Measurements from ENCODE around the gene KLHL6.
"Not testable (repeated sequence)": the region's sequence is repeated elsewhere in the genome, so short reads cannot be mapped to it uniquely, and the experiment has no call there.

KLHL6 gene

GRCh38 chr3:183484431-183485075 lies 71.0 kb downstream of the KLHL6 start:
- DNase-seq, result no peak

GRCh38 chr3:183481582-183481981 lies 73.9 kb downstream of the KLHL6 start:
- no peak for DNase-seq

DNA sequence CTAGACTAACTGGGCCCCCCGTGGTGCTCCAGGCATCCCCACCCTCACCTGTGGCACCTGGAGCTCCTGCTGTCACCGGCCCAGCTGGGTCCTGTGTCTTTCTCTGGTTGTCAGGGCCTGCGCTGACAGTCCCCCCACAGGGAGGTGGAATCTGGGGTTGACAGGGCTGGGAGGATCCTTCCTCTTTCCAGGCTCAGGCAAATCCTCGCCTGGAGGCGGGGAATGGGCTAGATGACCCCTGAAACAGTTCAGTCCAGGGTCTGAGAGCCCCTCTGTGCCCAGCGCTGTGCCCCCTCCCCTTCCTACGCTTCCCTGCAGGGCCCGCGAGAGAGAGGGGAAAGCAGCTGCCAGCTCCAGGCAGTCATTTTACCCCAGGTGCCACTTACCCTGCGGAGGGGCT lies 77.0 kb downstream of the KLHL6 start:
- no peak for DNase-seq

DNA sequence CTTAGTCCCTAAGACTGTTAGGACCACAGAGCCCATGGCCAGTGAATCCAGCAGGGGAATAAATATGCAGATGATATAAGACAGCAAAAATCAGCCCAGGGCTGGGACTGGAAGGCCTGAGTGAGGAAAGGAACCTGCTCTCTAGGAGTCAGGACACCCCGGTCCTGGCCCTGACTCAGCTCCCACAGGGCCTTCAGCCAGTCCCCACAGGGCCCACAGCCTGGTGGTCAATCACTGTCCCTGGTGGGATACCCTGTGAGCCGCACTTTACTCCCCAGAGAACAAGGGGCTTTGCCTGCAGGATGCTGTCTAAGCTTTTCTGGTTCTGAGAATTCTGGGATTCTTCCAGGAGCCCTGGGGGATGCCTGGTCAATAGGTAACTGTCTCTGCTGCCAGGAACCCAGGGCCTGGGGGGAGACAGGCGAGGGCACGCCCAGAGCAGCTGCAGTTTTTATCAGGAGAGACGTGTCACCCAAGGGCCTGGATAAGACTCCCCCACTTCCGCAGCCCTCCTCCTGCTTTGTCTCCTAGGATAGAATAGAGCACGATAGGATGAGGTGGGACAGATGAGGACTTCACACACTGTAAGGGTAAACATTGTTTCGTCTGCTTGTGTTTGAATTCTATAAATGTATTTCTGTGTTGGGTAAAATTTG lies 77.6 kb downstream of the KLHL6 start:
- DNase-seq, result no peak

- DNase-seq, result not testable (repeated sequence)
Measured at GRCh38 chr3:183475764-183476162, 79.7 kb downstream of the KLHL6 start.

DNA sequence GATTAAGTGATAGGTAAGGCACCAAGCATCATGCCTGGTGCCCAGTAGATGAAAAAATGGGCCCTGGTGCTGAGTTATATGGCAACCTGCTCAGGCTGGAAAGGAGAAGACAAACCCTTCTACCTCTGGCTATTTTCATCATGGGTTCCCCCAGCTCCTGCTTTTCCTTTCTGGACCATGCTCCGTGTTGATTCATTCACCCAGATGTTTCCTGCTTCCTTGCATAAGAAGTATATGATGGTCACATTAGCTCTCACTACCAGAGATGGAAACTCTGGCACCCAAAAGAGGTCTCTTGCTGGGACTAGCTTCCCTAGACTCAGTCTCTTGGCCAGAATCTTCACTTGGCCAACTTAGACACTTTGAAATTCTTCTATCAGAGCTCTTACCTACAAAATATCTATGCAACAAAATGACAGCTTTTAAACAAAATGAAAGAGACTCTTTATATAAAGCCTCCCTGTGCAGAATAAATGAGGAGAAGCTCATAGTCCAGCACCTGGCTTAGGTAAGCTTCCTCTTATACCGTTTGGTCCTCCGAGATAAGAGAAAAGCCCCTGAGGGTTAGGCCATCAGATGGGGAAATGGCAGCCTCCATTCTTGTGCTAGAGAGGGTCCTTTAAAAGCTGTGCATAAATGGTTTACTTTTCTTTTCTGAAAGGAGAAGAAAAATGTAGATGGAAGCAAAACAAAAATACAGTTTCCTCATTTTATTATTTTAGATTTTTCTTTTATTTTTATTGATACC lies 80.3 kb downstream of the KLHL6 start:
- no peak for DNase-seq

DNA sequence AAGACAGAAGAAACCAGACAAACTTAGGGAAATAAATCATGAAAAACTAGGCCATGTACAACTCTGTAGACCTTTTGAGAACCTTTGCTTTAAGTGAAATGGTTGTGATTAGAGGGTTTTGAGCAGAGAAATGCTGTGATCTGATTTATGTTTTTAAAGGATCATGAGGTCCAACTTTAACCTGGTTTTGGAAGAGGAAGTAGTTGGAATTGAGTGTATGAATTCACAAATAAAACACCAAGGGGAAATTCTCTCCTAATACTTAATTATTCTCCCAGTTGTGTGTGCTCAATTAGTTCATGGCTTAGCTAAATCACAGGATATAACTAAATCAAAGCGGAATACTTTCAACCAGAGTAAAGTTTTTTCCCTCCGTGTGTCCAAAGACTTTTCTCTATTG lies 81.5 kb downstream of the KLHL6 start:
- no peak for DNase-seq

- DNase-seq, result no peak
Measured at GRCh38 chr3:183472155-183472554, 83.4 kb downstream of the KLHL6 start.

- DNase-seq, result no peak
Measured at GRCh38 chr3:183468424-183468823, 87.1 kb downstream of the KLHL6 start.

DNA sequence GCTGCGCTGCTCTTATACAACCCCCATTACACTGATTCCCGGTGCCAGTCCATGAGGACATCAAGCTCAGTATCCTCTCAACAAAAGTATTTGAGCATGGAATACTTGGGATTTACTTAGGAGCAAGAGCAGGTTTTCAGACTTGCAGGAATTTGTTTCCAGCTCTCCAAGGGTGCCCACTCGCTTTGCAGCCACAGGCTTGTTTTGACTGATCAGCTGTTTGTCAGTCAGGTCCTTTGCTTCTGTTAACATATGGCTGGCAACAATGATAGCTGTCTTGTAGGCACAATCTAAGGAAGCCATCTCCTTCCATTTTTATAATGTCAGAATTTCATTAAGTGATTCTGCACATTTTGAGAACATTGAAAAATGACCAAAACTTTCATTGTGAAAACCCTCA lies 88.9 kb downstream of the KLHL6 start:
- DNase-seq, result no peak

- not testable (repeated sequence) for DNase-seq
Measured at GRCh38 chr3:183465710-183466109, 89.8 kb downstream of the KLHL6 start.

- DNase-seq, result no peak
Measured at GRCh38 chr3:183464480-183464879, 91.0 kb downstream of the KLHL6 start.

GRCh38 chr3:183460081-183461055 lies 95.1 kb downstream of the KLHL6 start:
- DNase-seq, result no peak

DNA sequence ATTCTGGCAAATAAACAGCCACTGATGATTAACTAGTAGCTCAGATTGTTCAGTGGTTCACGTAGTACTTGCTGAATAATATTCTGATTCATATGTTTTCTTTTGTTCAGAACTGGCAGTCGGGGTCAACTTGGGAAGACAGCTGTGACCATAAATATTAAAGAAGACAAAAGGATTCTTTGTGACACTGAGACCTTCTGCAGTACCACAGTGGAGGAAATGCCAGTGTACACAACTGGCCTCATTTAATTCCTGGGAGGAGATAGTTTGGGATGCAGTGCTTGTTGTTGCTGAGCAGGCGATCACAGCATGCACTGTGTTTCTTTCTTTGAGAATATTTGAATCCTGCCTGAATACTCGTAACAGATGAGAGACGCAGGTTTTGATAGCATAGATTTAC lies 100.4 kb downstream of the KLHL6 start:
- peak; percentile 49 for DNase-seq

GRCh38 chr3:183454064-183454463 lies 101.4 kb downstream of the KLHL6 start:
- DNase-seq, result no peak

DNA sequence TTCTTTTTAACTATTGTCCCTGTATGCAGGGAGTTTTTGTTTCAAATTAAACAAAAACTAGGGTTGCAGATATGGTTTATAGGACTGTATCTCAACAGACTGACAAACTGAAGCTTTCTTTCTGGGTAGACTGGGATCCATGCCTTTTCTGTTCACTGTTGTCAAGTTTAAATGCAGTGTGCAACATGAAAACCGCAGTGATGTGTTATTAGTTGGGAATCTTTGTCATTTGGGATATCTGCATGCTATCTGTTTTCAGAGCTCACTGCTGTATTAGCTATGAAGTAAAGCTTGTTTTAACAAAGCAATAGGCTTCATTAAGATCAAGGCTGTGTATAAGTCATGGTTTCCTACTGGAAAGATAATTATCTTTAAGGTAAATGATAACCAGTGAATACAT lies 105.7 kb downstream of the KLHL6 start:
- DNase-seq, result peak; percentile 39

DNA sequence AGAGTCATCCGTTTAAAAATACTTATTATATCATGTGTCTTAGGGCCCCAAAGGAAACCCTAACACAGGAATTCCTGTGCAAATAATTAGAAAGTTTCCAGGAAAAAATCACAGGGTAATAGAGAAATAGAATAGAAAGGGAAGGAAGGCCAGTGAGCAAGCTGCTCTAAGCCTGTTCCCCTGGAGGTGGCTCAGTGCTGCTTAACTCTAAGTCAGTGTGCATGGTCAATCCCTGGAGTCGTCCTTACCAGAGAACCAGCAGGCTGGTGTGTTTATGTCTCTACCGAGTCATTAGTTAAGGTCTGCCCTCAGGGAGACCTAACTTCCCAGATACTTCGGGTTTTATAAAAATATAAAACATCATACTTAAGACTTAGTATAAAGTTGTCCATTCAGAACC lies 106.1 kb downstream of the KLHL6 start:
- DNase-seq, result peak; percentile 53

DNA sequence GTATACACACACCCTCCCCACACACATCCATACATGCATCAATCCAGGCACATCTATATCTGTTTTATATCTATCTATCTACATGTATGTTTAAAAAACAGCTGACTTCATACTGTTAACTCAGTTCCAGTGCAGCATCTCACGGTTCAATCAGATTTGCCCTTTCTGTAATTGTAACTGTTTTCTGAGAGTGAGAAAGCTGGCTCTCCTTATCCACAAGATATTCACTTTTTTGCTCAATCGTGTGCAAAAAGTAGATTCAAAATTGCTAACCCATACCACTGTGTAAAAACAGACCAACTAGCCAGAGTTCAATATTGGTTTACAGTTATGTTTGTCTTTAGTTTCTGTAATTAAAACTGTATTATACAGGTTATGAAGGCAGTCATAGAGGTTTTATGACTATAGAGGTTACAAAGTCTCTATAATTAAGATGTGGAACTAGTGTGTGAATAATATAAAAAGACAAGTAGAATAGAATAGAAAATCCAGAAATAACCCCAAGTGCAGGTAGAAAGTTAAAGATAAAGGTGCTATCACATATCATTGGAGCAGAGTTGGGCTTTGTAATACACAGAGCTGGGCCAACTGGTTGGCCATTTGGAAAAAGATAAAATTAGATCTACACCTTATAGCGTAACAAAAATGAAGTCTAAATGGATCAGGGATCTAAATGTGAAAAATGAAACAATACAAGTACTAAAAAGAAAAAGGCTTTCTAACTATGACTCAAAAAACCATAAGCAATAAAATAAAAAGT lies 107.0 kb downstream of the KLHL6 start:
- no peak for DNase-seq

DNA sequence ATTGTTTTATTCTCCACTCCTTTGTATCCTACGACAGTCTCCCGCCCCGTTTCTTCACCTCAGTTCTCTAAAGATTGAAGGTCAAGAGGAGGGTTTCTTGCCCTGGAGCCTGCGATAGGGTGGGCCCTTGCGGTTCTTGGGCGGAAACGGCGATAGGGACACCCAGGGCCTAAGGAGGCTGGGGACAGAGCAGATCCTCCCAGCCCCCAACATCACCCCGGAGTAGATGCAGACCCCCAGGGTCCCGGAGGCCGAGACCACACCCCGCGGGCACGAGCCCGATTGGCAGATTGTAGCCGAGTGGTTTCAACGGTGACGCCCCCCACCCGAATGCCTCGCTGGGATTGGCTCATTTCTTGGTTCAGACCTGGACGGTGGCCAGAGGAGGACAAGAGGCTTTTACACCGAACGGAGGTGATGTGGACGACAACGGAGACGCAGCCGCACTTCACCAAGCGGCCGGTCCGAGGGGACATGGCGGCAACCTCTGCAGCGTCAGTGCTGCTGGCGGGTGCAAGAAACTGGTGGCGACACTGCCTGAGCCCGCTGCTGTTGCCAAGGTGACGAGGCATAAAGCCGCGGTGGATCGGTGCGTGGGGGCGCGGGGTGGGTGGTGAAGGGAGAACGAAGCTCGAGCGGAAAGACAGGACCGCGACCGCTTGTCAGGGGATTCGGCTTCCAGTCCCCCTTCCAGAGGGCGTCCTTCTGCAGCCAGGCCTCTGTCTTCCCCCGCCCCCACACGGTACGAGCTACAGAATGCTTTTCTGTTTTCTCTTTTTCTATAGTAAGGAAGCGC lies 108.1 kb downstream of the KLHL6 start:
- peak; percentile 85 for DNase-seq

DNA sequence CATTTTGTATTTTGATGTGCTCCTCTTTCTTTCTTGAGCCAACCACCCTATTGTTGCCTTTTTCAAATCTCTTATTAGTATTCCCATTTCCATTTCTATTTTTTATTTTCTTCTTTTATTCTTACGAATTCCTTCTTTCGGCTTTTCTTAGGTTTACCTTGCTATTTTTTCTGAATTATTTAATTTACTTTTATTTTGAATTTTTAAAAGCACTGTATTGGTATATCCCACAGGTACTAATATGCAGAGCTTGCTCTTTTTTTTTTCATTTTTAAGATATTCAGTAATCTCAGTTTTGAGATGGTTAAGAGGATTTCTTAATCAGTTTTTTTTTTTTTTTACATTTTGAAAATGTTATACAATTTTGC lies 108.7 kb downstream of the KLHL6 start:
- no peak for DNase-seq

- DNase-seq, result no peak
Measured at GRCh38 chr3:183444748-183445147, 110.8 kb downstream of the KLHL6 start.
